ENCODE results near the gene MEI1.

DNA sequence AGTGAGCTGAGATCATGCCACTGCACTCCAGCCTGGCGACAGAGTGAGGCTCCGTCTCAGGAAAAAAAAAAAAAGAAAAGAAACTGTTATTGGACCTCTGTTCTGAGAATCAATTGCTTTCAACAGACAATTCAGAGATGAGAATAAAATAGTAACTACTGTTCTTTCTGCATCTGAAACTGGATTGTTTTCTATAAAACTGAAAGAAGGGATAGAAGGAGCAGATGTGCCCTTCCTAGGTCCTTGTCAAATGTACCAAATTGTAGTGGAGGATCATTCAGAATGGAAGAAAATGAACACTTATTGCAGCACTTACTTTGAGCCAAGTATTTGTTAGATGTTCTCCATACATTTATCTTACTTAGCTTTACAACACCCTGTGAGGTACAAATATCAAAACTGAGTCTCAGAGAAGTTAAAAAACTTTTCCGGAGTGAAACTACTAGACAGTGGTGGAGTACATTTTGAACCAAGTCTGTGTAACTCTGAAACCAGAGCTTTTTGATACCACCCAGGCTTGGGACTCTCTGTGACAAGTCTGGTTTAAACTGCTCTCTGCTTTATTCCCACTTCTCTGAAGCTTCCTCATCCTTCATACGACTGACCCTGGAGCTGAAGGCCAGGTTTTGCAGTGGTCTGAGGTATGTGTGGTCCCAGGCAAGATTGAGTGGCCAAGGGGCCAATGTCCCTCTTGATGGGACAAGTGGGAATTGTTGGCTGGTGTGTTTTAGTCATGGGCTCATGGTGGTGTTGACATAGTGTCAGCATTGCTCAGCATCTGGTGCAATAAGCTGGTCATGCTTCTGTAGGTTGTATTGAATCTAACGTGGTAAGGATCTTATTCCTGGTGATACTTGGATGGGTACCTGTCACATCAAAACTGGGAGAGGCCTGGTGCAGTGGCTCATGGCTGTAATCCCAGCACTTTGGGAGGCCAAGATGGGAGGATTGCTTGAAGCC is 53.0 kb downstream of the MEI1 start:
- TF ChIP-seq, protein P1, sequence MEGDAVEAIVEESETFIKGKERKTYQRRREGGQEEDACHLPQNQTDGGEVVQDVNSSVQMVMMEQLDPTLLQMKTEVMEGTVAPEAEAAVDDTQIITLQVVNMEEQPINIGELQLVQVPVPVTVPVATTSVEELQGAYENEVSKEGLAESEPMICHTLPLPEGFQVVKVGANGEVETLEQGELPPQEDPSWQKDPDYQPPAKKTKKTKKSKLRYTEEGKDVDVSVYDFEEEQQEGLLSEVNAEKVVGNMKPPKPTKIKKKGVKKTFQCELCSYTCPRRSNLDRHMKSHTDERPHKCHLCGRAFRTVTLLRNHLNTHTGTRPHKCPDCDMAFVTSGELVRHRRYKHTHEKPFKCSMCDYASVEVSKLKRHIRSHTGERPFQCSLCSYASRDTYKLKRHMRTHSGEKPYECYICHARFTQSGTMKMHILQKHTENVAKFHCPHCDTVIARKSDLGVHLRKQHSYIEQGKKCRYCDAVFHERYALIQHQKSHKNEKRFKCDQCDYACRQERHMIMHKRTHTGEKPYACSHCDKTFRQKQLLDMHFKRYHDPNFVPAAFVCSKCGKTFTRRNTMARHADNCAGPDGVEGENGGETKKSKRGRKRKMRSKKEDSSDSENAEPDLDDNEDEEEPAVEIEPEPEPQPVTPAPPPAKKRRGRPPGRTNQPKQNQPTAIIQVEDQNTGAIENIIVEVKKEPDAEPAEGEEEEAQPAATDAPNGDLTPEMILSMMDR (conservative IDR thresholded peaks at IDR 0.05; ENCODE audit: low read length), result no peak
- no peak for TF ChIP-seq EZH2phosphoT487 (IDR thresholded peaks at IDR 0.05; ENCODE audit: borderline replicate concordance)

Data from Loucy (cell line).